Type B pancreatic cell (in vitro differentiated cells): ENCODE results near the gene SERPINA1. TPM values are rescaled to one million over a fixed set of nuclear protein-coding genes. Genes with fewer than 3 reads are reported as not detected.
A peak's percentile ranks its signal among the peaks of the same experiment; 100 is the strongest.

Source experiments
- DNase-seq: peaks from one replicate; pipeline ENCODE4 v3.0.0; 2021; ENCODE audit warnings: mixed read lengths; ENCODE audit not compliant: unreplicated experiment; ENCODE audit errors: extremely low spot score
- H3K27ac Mint-ChIP-seq: 2 replicates; pipeline ENCODE4 v1.8.0; 2021; ENCODE audit warnings: mild to moderate bottlenecking, mixed read lengths
- H3K27me3 Mint-ChIP-seq: 2 replicates; pipeline ENCODE4 v1.8.0; 2021; ENCODE audit warnings: mixed read lengths
- H3K36me3 Mint-ChIP-seq: 2 replicates; pipeline ENCODE4 v1.8.0; 2021; ENCODE audit warnings: mixed read lengths
- H3K4me1 Mint-ChIP-seq: one replicate; pipeline ENCODE4 v1.8.0; 2021; ENCODE audit warnings: mixed read lengths; ENCODE audit not compliant: unreplicated experiment
- H3K4me3 Mint-ChIP-seq: 2 replicates; pipeline ENCODE4 v1.8.0; 2021; ENCODE audit warnings: mild to moderate bottlenecking, mixed read lengths
- H3K9me3 Mint-ChIP-seq: 2 replicates; pipeline ENCODE4 v1.8.0; 2021; ENCODE audit warnings: mixed read lengths
- CTCF ChIP-seq: fragments of 200-600 bp; sonication (generic); conservative IDR thresholded peaks from 2 replicates; pipeline ENCODE4 v1.5.0; 2021; ENCODE audit warnings: antibody characterized with exemption, mild to moderate bottlenecking
- total RNA-seq: library from RNA; stranded (reverse); gene quantifications from 2 replicates; pipeline ENCODE4 v1.2.1, GENCODE V29; 2021; ENCODE audit warnings: low replicate concordance

SERPINA1 gene
- total RNA-seq, 1 donor from 2014 or later, result 313 TPM

DNA sequence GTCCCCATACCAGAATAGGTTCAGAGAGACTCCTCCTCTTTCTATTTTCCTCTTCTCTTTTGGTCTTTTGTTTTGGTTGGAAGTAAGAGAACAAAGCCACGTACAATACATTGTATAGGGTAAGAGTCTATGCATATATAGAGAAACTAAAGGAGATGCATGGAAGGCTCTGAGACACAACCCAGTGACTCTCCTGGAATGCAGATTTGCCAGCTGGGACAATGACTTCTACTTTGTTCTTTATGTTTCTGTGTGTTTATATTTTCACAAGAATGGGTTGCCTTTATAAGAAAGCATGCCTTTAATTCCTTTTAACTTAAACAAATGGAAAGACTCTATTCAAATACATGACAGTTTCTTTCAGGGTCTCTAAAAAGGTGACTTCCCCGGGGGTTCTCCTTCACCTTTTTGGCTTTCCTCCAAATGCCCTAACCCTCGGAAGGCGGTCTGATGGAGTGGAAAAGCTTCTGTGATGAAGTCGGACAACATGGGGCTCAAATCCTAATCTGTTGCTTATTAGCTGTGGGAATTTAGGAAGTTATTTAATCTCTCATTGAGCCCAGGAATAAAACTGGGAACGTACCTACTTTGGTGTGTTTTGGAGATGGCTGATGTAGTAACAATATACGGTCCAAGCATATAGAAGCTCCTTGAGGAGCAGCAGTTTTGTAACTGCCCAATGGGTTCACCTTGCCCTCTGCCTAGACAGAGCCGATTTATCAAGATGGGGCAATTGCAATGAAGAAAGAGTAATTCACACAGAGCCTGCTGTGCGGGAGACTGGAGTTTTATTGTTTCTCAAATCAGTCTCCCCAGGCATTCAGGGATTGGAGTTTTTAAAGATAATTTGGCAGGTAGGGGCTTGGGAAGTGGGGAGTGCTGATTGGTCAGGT is 9.1 kb upstream of the SERPINA1 start:
- no peak for TF ChIP-seq CTCF
- DNase-seq, result no peak
- H3K4me3 Mint-ChIP-seq, result peak overlapping the region; percentile 69
- no peaks in the 10 kb centered on the region for H3K27me3 Mint-ChIP-seq
- peaks cover 40% of the 10 kb centered on the region for H3K4me1 Mint-ChIP-seq
- H3K27ac Mint-ChIP-seq, result peak overlapping the region; percentile 86
- no peaks in the 10 kb centered on the region for H3K36me3 Mint-ChIP-seq
- no peaks in the 10 kb centered on the region for H3K9me3 Mint-ChIP-seq

- TF ChIP-seq CTCF, result no peak
- Mint-ChIP-seq H3K4me3 (peak overlapping the region; percentile 69), H3K9me3 (no peaks in the 10 kb centered on the region), H3K36me3 (no peaks in the 10 kb centered on the region), H3K4me1 (peaks cover 40% of the 10 kb centered on the region), H3K27me3 (no peaks in the 10 kb centered on the region), H3K27ac (peak overlapping the region; percentile 86)
- DNase-seq, result no peak
These were observed 8.3 kb upstream of the SERPINA1 start for GRCh38 chr14:94396628-94397225.

DNA sequence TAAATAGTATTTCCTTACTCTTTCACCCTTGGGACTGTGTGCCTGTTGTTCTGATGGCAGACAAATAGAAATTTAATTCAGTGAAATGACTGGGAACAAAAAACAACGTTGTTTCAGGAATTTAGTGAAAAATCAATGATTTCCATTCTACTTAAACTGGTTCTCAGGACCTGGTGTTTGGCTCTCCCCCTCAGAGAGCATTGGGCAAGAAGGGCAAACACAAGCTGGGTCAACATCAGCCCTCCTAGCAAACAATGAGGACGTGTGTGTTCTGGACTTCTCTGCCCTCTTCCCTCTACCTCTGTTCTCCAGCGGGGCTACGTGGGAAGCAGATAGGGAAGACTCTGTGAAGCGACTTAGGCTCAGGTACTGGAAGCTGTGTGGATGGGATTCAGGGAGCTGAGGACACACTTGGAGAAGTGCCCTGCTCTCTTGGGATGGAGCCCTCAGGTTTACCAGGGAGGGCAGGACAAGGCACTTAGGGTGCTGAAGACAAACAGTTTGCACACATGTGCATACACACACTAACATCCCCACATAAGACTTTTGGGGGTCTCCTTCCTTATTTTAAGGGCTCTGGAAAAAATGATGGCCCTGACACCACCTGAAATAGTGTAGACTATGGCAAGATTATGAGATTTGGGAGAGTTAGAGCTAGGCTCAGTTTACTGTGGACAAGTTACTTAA is 7.6 kb upstream of the SERPINA1 start:
- no peak for TF ChIP-seq CTCF
- H3K36me3 Mint-ChIP-seq, result no peaks in the 10 kb centered on the region
- no peaks in the 10 kb centered on the region for H3K27me3 Mint-ChIP-seq
- H3K4me3 Mint-ChIP-seq, result peak overlapping the region; percentile 14
- DNase-seq, result no peak
- H3K4me1 Mint-ChIP-seq, result peaks cover 40% of the 10 kb centered on the region
- no peaks in the 10 kb centered on the region for H3K9me3 Mint-ChIP-seq
- H3K27ac Mint-ChIP-seq, result peak overlapping the region; percentile 41

GRCh38 chr14:94395282-94395887 is 7.0 kb upstream of the SERPINA1 start:
- DNase-seq, result no peak
- Mint-ChIP-seq H3K36me3 (no peaks in the 10 kb centered on the region), H3K27me3 (no peaks in the 10 kb centered on the region), H3K4me3 (no peak overlapping the region), H3K27ac (peak overlapping the region; percentile 41), H3K9me3 (no peaks in the 10 kb centered on the region), H3K4me1 (peaks cover 40% of the 10 kb centered on the region)
- TF ChIP-seq CTCF, result no peak

DNA sequence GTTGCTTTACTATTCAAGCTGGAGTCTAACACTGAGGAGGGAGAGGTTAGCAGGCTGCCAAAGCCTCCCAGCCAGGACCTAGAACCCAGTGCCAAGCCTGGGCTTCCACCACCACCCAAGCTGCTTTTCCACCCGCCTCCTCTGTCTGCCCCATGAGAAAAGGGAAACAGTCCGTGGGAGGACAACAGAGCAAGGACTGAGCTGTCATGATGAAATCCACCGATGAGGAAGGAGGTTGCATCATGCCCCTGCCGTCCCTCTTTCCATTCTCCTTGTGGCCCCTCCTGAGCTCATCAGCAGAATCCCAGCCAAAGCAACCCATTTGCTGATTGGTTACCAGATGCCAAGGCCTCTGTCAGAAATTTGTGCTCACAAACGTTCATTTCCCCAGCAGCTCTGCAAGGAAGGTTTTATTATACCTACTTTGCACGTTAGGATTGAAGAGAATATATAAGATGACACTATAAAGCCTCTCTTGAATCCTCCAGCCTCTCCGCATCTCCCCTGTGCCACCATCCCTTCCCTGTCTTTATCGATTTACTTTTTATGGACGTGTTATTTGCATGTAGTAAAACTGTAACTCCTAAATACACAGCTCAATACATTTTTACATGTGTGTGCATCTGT is 6.3 kb upstream of the SERPINA1 start:
- no peak for TF ChIP-seq CTCF
- DNase-seq, result no peak
- Mint-ChIP-seq H3K27ac (no peak overlapping the region), H3K4me1 (peaks cover 40% of the 10 kb centered on the region), H3K27me3 (no peaks in the 10 kb centered on the region), H3K9me3 (no peaks in the 10 kb centered on the region), H3K4me3 (no peak overlapping the region), H3K36me3 (no peaks in the 10 kb centered on the region)
